Kidney (tissue), 14 donors: ENCODE measurements around the gene KRT1. TPM values are rescaled to one million over a fixed set of nuclear protein-coding genes. Genes with fewer than 3 reads are reported as not detected.

Experiments
- DNase-seq, 5 donors: peaks; one replicate each; pipeline ENCODE4 v3.0.0-alpha.2; 2013 to 2020
- FAIRE-seq: peaks from 2 replicates; lab custom pipeline; 2012; peaks lifted over from hg19 to GRCh38; lab: Jason Lieb, UNC
- H3K27ac ChIP-seq, 2 donors: one replicate each; pipeline ENCODE4 v1.7.0; 2013; ENCODE audit warnings: low read depth in 2 of 2, low read length in 2 of 2, inconsistent platforms in 1 of 2
- H3K27me3 ChIP-seq: one replicate; pipeline ENCODE4 v1.7.1; 2013; ENCODE audit warnings: low read length, inconsistent platforms; ENCODE audit not compliant: control insufficient read depth, insufficient read depth
- H3K36me3 ChIP-seq, 3 donors: one replicate each; pipeline versions ENCODE4 v1.7.0 to v1.7.1; 2013; ENCODE audit warnings: low read length in 3 of 3, control low read depth in 1 of 3, inconsistent platforms in 1 of 3; ENCODE audit not compliant: insufficient read depth in 3 of 3, control insufficient read depth in 2 of 3
- H3K4me1 ChIP-seq, 3 donors: one replicate each; pipeline versions ENCODE4 v1.7.0 to v1.7.1; 2013; ENCODE audit warnings: low read length in 3 of 3, inconsistent platforms in 1 of 3, low read depth in 1 of 3; ENCODE audit not compliant: control insufficient read depth in 2 of 3, insufficient read depth in 2 of 3
- H3K4me3 ChIP-seq, 3 donors: one replicate each; pipeline versions ENCODE4 v1.7.0 to v1.8.1; 2013; ENCODE audit warnings: low read length in 3 of 3, control low read depth in 1 of 3, inconsistent platforms in 1 of 3
- H3K9ac ChIP-seq, 3 donors: one replicate each; pipeline versions ENCODE4 v1.7.0 to v1.7.1; 2013; ENCODE audit warnings: low read length in 3 of 3, control low read depth in 1 of 3, inconsistent platforms in 1 of 3
- H3K9me3 ChIP-seq, 3 donors: one replicate each; pipeline versions ENCODE4 v1.7.0 to v1.7.1; 2013; ENCODE audit warnings: low read length in 3 of 3, control low read depth in 1 of 3, inconsistent platforms in 1 of 3; ENCODE audit not compliant: control insufficient read depth in 2 of 3, insufficient read depth in 1 of 3
- intact Hi-C: fragments of 100-400 bp; cut with DNase I; formaldehyde crosslinking; loops from one replicate; pipeline ENCODE4 v1.11.1; 2022
- polyA plus RNA-seq: library from polyadenylated mRNA; stranded (reverse); fragments of 350-450 nt; fragmentation: Illumina TruSeq; extraction: RNeasy Lipid Tissue Mini Kit (QIAGEN cat#74804); gene quantifications from one replicate; pipeline ENCODE4 v1.2.3, GENCODE V29; 2014; ENCODE audit warnings: low read depth, low replicate concordance; ENCODE audit not compliant: insufficient read depth
- total RNA-seq: library from RNA; stranded (reverse); fragmentation: NEBNext Ultra II Directional; extraction: Animal tissue kit (Norgen Biotek cat#: 25700); gene quantifications from one replicate; pipeline ENCODE4 v1.2.1, GENCODE V29; 2021
- TF ChIP-seq, protein P1 (sequence below): IDR thresholded peaks from 3 replicates; pipeline ENCODE4 v1.5.1; 2012; ENCODE audit warnings: mild to moderate bottlenecking, moderate library complexity, borderline replicate concordance; ENCODE audit not compliant: insufficient read depth; ENCODE audit errors: extremely low read depth
- donor health status: control.
- donor health status: control.
- donor health status: control.
- donor health status: control.
- donor health status: control.
- donor health status: DM: yes; HTN: yes; CAD: no.
- donor health status: Normal renal cell carcinoma (clear cell type).

KRT1 gene
- total and polyA plus RNA-seq, 2 donors from 2014 or later = not detected

DNA sequence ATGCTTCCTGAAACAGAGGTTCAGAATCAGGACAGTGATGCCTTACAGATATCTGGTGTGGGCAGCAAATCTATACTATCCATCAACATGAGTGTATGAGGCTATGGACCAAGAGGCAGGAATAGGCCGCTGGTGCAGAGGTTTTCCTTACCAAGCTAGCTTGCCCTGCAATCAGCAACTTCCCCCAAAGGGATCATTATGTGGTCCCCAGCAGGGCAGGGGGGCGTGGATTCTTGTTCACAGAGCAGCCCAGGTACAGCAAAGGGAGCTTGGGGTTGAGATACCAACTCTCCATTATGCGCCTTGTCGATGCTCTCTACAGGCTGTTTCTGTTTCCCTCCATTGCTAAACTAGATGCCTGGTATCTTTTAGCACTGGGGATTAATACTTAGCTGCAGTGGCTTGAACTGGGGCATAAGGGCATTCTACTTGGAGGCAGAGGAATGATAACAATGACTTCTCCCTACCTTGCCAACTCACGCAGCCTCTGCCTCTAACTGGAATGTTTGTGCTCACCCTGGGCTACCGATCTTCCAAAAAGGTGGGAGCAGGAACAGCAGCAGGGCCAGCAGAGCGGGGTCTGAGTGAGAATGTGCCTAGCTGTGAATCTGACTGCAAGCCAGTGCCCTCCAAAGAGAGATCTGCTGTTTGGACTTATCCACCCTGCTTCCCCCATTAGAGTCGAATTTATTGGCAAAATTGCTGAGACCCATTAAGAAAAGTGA is 10.3 kb upstream of the KRT1 start:
- no peak overlapping the region for H3K9ac ChIP-seq
- H3K36me3 ChIP-seq = no peaks in the 10 kb centered on the region
- H3K4me1 ChIP-seq = peaks cover 0 to 3% (median 0%) of the 10 kb centered on the region in 3 donors
- peaks cover 3% of the 10 kb centered on the region for H3K27me3 ChIP-seq
- FAIRE-seq = no peak
- TF ChIP-seq, protein P1, sequence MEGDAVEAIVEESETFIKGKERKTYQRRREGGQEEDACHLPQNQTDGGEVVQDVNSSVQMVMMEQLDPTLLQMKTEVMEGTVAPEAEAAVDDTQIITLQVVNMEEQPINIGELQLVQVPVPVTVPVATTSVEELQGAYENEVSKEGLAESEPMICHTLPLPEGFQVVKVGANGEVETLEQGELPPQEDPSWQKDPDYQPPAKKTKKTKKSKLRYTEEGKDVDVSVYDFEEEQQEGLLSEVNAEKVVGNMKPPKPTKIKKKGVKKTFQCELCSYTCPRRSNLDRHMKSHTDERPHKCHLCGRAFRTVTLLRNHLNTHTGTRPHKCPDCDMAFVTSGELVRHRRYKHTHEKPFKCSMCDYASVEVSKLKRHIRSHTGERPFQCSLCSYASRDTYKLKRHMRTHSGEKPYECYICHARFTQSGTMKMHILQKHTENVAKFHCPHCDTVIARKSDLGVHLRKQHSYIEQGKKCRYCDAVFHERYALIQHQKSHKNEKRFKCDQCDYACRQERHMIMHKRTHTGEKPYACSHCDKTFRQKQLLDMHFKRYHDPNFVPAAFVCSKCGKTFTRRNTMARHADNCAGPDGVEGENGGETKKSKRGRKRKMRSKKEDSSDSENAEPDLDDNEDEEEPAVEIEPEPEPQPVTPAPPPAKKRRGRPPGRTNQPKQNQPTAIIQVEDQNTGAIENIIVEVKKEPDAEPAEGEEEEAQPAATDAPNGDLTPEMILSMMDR = no peak
- no peaks in the 10 kb centered on the region for H3K9me3 ChIP-seq
- DNase-seq = no peak
- no peak overlapping the region for H3K27ac ChIP-seq
- peak overlapping the region in 1 of 3 donors; percentile 10 for H3K4me3 ChIP-seq
- intact Hi-C loops = no loop called here

GRCh38 chr12:52689936-52690335 is 9.7 kb upstream of the KRT1 start:
- H3K9ac ChIP-seq = no peak overlapping the region
- intact Hi-C loops = no loop called here
- no peak for FAIRE-seq

GRCh38 chr12:52689239-52689638 is 9.0 kb upstream of the KRT1 start:
- intact Hi-C loops = no loop called here
- Histone ChIP-seq H3K27me3 (peaks cover 3% of the 10 kb centered on the region), H3K4me1 (peaks cover 0 to 3% (median 0%) of the 10 kb centered on the region in 3 donors), H3K9me3 (no peaks in the 10 kb centered on the region), H3K9ac (no peak overlapping the region), H3K36me3 (no peaks in the 10 kb centered on the region), H3K27ac (no peak overlapping the region), H3K4me3 (no peak overlapping the region)
- no peak for DNase-seq
- TF ChIP-seq, protein P1 = no peak
- no peak for FAIRE-seq

More at GRCh38 chr12:52689936-52690335, 9.7 kb upstream of the KRT1 start:
- no peaks in the 10 kb centered on the region for H3K36me3 ChIP-seq
- TF ChIP-seq, protein P1 = no peak
- H3K4me3 ChIP-seq = no peak overlapping the region
- DNase-seq = no peak
- no peak overlapping the region for H3K27ac ChIP-seq
- H3K27me3 ChIP-seq = peaks cover 3% of the 10 kb centered on the region
- H3K9me3 ChIP-seq = no peaks in the 10 kb centered on the region
- peaks cover 0 to 3% (median 0%) of the 10 kb centered on the region in 3 donors for H3K4me1 ChIP-seq
